PFSK-1 (cell line): ENCODE results near the gene STRN4.

Experiments used
- POLR2AphosphoS5 ChIP-seq: IDR thresholded peaks from 2 replicates; pipeline ENCODE4 v1.6.1; 2012; ENCODE audit warnings: low read depth, mild to moderate bottlenecking, control low read depth, low read length, moderate library complexity
- SIN3A ChIP-seq: IDR thresholded peaks from 2 replicates; pipeline ENCODE4 v1.6.1; 2012; ENCODE audit warnings: mild to moderate bottlenecking, low read length, moderate library complexity, borderline replicate concordance; ENCODE audit not compliant: insufficient read depth
- TAF1 ChIP-seq: IDR thresholded peaks from 2 replicates; pipeline ENCODE4 v1.6.1; 2012; ENCODE audit warnings: low read length, control low read depth, borderline replicate concordance; ENCODE audit not compliant: insufficient read depth
- TF ChIP-seq, protein P1 (sequence below), 2 experiments: IDR thresholded peaks; 2 replicates each; pipeline versions ENCODE4 v1.6.1 to v1.8.0; 2011 to 2012; ENCODE audit warnings: low read depth in 2 of 2, low read length in 2 of 2, control low read depth in 1 of 2, inconsistent platforms in 1 of 2, mild to moderate bottlenecking in 1 of 2, moderate library complexity in 1 of 2; ENCODE audit not compliant: insufficient read depth in 1 of 2

DNA sequence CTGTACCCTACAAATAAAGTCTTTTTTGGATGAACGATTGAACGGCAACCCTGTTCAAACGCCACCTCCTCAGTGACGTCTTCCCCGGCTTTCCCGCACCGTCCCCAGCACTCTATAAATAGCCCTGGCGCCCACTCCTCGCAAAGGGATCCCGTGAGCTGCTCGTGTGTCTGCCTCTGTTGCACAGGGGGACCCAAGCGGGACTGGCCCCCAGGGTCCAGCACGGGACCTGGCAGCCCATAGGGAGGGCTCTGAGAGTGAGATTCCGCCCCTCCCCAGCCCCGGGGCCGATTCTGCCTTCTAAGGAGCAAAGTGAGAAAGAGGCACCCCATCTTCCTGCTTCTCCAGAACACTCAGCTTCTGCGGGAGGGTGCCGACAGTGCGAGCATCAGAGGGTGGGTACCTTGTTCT lies 8.5 kb downstream of the STRN4 start:
- TF ChIP-seq TAF1 (no peak), POLR2AphosphoS5 (no peak), SIN3A (no peak)
- TF ChIP-seq, protein P1, sequence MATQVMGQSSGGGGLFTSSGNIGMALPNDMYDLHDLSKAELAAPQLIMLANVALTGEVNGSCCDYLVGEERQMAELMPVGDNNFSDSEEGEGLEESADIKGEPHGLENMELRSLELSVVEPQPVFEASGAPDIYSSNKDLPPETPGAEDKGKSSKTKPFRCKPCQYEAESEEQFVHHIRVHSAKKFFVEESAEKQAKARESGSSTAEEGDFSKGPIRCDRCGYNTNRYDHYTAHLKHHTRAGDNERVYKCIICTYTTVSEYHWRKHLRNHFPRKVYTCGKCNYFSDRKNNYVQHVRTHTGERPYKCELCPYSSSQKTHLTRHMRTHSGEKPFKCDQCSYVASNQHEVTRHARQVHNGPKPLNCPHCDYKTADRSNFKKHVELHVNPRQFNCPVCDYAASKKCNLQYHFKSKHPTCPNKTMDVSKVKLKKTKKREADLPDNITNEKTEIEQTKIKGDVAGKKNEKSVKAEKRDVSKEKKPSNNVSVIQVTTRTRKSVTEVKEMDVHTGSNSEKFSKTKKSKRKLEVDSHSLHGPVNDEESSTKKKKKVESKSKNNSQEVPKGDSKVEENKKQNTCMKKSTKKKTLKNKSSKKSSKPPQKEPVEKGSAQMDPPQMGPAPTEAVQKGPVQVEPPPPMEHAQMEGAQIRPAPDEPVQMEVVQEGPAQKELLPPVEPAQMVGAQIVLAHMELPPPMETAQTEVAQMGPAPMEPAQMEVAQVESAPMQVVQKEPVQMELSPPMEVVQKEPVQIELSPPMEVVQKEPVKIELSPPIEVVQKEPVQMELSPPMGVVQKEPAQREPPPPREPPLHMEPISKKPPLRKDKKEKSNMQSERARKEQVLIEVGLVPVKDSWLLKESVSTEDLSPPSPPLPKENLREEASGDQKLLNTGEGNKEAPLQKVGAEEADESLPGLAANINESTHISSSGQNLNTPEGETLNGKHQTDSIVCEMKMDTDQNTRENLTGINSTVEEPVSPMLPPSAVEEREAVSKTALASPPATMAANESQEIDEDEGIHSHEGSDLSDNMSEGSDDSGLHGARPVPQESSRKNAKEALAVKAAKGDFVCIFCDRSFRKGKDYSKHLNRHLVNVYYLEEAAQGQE (IDR thresholded peaks at IDR 0.05; ENCODE audit: insufficient read depth in 1 of 2, low read depth in 2 of 2, low read length in 2 of 2): no peak
